Neuron (in vitro differentiated cells): ENCODE results near the gene ZNF443.
"Not testable (repeated sequence)": the region's sequence is repeated elsewhere in the genome, so short reads cannot be mapped to it uniquely, and the experiment has no call there.

Experiments used
- H2AFZ ChIP-seq: one replicate; pipeline ENCODE4 v1.6.1; 2013; ENCODE audit warnings: low read depth, mild to moderate bottlenecking, inconsistent platforms, low read length, moderate library complexity
- H3K27me3 ChIP-seq: one replicate; pipeline ENCODE4 v1.6.1; 2013; ENCODE audit warnings: low read length; ENCODE audit not compliant: insufficient read depth
- H3K36me3 ChIP-seq: one replicate; pipeline ENCODE4 v1.6.1; 2013; ENCODE audit warnings: low read length; ENCODE audit not compliant: insufficient read depth
- H3K4me1 ChIP-seq: one replicate; pipeline ENCODE4 v1.6.1; 2013; ENCODE audit warnings: low read length; ENCODE audit not compliant: insufficient read depth
- H3K4me3 ChIP-seq: 2 replicates; pipeline ENCODE4 v1.5.1; 2013; ENCODE audit warnings: mild to moderate bottlenecking, low read length, moderate library complexity
- H3K9me3 ChIP-seq: one replicate; pipeline ENCODE4 v1.6.1; 2013; ENCODE audit warnings: low read length

The ZNF443 gene

GRCh38 chr19:12440541-12441316 lies at the start of gene ZNF443:
TSS of gene ZNF443 (minus strand) at chr19:12441021. CDS start at chr19:12440914, 107 bp downstream.
- H3K4me3 ChIP-seq: peak within 1 kb of the TSS; percentile 67
- no peaks in the 10 kb centered on the region for H3K27me3 ChIP-seq
- H3K9me3 ChIP-seq: no peaks in the 10 kb centered on the region
- H3K4me1 ChIP-seq: no peaks in the 10 kb centered on the region
- peak within 1 kb of the TSS; percentile 28 for H2AFZ ChIP-seq
- H3K36me3 ChIP-seq: no peaks in the 10 kb centered on the region

- H3K4me3 ChIP-seq, H2AFZ ChIP-seq, H3K27me3 ChIP-seq, H3K36me3 ChIP-seq: not testable (repeated sequence)
- Histone ChIP-seq H3K4me1 (peaks cover 16% of the 10 kb centered on the region), H3K9me3 (peaks cover 13% of the 10 kb centered on the region)
These were observed 45.5 kb upstream of the ZNF443 start for GRCh38 chr19:12486265-12486783.

- Histone ChIP-seq H3K36me3 (peaks cover 4% of the 10 kb centered on the region), H3K9me3 (peaks cover 18% of the 10 kb centered on the region), H2AFZ (peak overlapping the region; percentile 33), H3K4me1 (peaks cover 16% of the 10 kb centered on the region), H3K4me3 (peak overlapping the region; percentile 98), H3K27me3 (no peaks in the 10 kb centered on the region)
These were observed 44.8 kb upstream of the ZNF443 start for GRCh38 chr19:12485571-12485970.

GRCh38 chr19:12485052-12485416 lies 44.2 kb upstream of the ZNF443 start:
- peaks cover 16% of the 10 kb centered on the region for H3K4me1 ChIP-seq
- H3K36me3 ChIP-seq: peaks cover 4% of the 10 kb centered on the region
- H3K27me3 ChIP-seq: no peaks in the 10 kb centered on the region
- H3K9me3 ChIP-seq: peaks cover 18% of the 10 kb centered on the region
- H3K4me3 ChIP-seq: peak overlapping the region; percentile 98
- peak overlapping the region; percentile 33 for H2AFZ ChIP-seq

GRCh38 chr19:12484371-12485051 lies 43.7 kb upstream of the ZNF443 start, which contains the start of gene ZNF709:
TSS of gene ZNF709 (minus strand) at chr19:12484816. CDS start at chr19:12484657, 159 bp downstream.
- Histone ChIP-seq H3K36me3 (peaks cover 4% of the 10 kb centered on the region), H3K9me3 (peaks cover 22% of the 10 kb centered on the region), H3K4me3 (peak within 1 kb of the TSS; percentile 98), H3K27me3 (no peaks in the 10 kb centered on the region), H2AFZ (peak within 1 kb of the TSS; percentile 33), H3K4me1 (peaks cover 16% of the 10 kb centered on the region)

GRCh38 chr19:12484011-12484370 lies 43.2 kb upstream of the ZNF443 start:
- H3K9me3 ChIP-seq: peaks cover 23% of the 10 kb centered on the region
- no peaks in the 10 kb centered on the region for H3K27me3 ChIP-seq
- H3K4me1 ChIP-seq: peaks cover 16% of the 10 kb centered on the region
- H2AFZ ChIP-seq: no peak overlapping the region
- H3K4me3 ChIP-seq: peak overlapping the region; percentile 98
- peaks cover 4% of the 10 kb centered on the region for H3K36me3 ChIP-seq

- peaks cover 16% of the 10 kb centered on the region for H3K4me1 ChIP-seq
- no peaks in the 10 kb centered on the region for H3K27me3 ChIP-seq
- peaks cover 35% of the 10 kb centered on the region for H3K9me3 ChIP-seq
- peaks cover 11% of the 10 kb centered on the region for H3K36me3 ChIP-seq
- no peak overlapping the region for H2AFZ ChIP-seq
- no peak overlapping the region for H3K4me3 ChIP-seq
These were observed 41.7 kb upstream of the ZNF443 start for GRCh38 chr19:12482509-12482886.

- no peak overlapping the region for H3K4me3 ChIP-seq
- H3K9me3 ChIP-seq: peaks cover 35% of the 10 kb centered on the region
- H3K4me1 ChIP-seq: peaks cover 16% of the 10 kb centered on the region
- peaks cover 11% of the 10 kb centered on the region for H3K36me3 ChIP-seq
- H2AFZ ChIP-seq: no peak overlapping the region
- no peaks in the 10 kb centered on the region for H3K27me3 ChIP-seq
These were observed 41.1 kb upstream of the ZNF443 start for GRCh38 chr19:12481781-12482508.

- Histone ChIP-seq H3K9me3 (peaks cover 55% of the 10 kb centered on the region), H3K4me3 (no peak overlapping the region), H3K36me3 (peaks cover 16% of the 10 kb centered on the region), H3K27me3 (no peaks in the 10 kb centered on the region), H2AFZ (no peak overlapping the region), H3K4me1 (peaks cover 4% of the 10 kb centered on the region)
These were observed 37.6 kb upstream of the ZNF443 start for GRCh38 chr19:12478234-12478941.

- Histone ChIP-seq H3K9me3 (peaks cover 60% of the 10 kb centered on the region), H3K36me3 (peaks cover 45% of the 10 kb centered on the region)
- not testable (repeated sequence) for H2AFZ ChIP-seq, H3K4me1 ChIP-seq, H3K27me3 ChIP-seq, H3K4me3 ChIP-seq
These were observed 26.8 kb upstream of the ZNF443 start for GRCh38 chr19:12467651-12468050.

GRCh38 chr19:12465211-12465610 lies 24.4 kb upstream of the ZNF443 start:
- Histone ChIP-seq H3K4me3 (no peak overlapping the region), H3K9me3 (peaks cover 65% of the 10 kb centered on the region), H3K36me3 (peaks cover 56% of the 10 kb centered on the region), H3K27me3 (no peaks in the 10 kb centered on the region), H3K4me1 (no peaks in the 10 kb centered on the region), H2AFZ (no peak overlapping the region)

- Histone ChIP-seq H3K27me3 (no peaks in the 10 kb centered on the region), H2AFZ (no peak overlapping the region), H3K4me3 (no peak overlapping the region), H3K36me3 (peaks cover 55% of the 10 kb centered on the region), H3K9me3 (peaks cover 63% of the 10 kb centered on the region), H3K4me1 (no peaks in the 10 kb centered on the region)
These were observed 23.9 kb upstream of the ZNF443 start for GRCh38 chr19:12464769-12465168.
